HG03039 (cell line): ENCODE data around the gene CELF4.

Source experiments
- ATAC-seq: cut with Tn5 transposase; IDR thresholded peaks from one replicate; pipeline ENCODE4 v1.9.1; 2021; ENCODE audit warnings: mild to moderate bottlenecking, moderate library complexity; ENCODE audit not compliant: unreplicated experiment

Gene CELF4

DNA sequence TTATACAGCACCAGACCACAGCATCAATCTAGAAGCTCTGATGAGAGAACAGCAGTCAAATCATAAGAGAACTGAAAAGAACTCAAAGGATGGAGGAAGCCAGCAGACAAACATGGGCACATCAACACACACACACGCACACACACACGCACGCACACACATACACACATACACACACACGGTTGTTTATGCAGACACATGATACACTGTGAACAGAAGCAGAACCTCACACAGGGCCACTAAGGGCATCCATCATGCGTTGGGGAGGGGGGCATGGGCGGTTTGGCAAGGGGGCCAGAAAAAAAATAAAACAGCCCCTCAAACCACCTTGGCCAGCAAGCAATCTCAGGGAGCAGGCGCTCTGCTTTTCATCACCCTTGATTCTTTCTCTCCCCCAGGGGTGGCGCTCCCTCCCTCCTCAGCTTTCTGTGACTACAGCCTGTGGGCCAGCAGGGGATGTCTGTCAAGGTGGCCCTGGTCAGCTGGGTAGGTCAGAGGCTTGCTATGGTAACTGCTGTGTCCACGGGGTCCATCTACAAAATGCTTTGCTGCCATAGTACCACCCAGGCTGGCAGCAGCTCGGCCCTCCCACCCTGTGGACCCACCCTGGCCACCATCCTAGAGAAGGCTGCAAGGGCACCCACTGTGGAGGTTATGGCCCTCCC, 318.0 kb downstream of the CELF4 start:
- no peak for ATAC-seq

DNA sequence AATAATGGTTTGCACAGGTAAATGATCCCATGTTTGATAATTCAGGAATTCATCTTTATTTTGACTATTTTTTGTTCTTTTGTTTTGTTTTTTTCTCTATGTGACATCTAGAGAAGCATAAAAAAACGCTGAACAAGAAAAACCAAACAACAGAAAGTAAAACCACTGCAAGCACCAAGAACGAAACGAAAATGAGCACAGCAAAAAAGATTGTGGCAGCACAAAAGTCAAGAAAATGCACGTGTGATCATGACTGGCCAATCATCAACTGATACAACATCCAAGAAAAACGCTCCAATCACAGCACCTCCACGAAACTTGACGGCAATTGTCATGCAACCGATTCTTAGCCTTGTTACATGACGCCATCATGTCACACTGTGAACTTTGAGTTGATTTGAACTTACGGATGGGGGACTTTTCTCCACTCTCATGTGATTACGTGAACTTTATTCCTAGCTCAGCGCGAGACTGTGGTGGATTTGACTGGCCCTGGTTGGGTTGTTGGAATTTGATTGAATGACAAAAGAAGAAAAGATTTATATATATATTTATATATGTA, 318.7 kb downstream of the CELF4 start:
- ATAC-seq, result no peak

DNA sequence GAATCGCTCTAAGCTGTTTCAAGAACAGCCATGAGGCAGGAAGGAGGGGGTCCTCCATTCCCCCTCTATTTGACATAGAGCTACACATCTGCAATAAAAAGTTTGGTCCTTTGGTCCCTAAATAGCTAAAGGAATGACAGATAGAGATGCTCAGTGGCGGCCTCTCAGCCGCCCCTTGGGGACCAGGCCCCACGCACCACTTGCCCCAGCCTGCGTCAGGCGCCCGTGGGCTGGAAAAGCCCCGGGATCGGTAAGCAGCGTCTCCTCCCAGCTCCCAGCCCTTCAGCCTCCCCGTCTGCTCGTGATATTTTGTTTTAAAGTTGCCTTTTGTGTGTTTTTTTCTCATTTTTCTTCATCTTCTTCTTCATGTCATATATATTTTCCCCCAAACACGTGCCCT, 321.0 kb downstream of the CELF4 start:
- ATAC-seq, result no peak

DNA sequence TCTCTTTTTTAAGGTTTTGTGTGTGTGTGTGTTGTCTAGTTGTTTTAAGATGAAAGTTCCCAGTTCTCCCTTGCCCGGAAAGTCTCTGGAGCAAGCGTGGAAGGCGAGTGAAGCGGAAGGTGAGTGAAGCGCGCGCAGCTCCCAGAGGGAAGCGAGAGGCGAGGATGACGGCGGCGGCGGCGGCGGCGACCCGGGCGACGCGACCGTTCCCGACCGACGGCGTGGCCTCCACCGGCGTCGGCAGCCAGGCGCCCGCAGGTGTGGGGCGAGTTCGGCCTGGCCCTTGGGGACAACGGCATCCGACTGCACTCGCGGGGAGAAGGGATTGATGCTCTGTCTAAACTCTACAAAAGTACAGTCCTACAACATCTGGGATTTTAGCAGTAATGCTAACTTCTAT, 321.9 kb downstream of the CELF4 start:
- no peak for ATAC-seq

DNA sequence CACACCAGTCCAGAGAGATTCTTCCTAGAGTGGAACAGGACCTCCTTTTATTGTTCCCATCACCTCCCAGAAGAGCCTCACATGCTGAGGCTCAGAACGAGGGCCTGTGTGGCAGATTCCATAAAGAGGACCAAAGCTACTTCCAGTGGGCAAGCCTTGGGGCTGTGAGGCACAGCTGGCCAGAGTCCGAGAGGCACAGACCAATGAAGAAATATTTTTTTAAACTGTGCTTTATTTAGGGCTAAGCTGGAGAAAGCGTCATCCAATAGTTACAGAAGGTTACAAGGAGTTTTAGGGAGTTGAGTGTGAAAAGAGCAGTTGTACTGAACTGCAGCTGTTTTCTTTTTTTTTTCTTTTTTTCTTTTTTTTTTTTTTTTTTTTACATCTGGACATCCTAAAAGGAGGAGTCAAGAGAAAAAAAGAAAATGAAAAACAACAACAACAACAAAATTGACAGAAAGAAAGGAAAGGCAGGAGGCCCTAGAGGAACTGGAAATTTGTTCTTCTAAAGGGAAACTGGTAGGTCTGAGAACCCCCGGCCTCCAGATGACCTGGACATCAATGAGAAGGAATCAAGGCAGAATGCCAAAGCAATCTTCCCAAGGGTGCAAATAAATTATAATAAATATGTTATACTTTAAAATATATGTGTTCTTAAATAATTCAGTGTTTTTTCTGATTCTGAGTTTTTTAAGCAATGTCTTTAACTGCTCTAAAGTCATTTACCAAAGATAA, 322.6 kb downstream of the CELF4 start:
- no peak for ATAC-seq

DNA sequence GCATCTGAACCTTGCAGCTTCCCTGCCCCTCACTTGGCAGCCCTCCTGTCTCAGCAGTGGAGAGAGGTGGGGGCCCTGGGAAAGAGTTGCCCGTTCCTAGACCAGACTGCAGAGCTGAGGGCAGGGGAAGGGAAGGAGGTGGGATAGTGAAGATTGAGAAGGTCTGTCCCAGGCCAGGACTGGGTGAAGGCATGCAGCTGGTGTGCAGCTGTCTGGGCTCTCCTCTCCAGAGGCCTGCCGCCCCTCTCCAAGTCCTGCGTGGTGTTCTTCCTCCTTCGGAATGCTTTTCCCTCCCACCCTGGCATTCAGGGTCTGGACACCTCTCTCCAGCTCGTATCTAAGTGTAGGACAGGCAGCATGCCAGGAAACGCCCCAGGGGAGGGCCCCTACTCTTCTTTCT, 323.5 kb downstream of the CELF4 start:
- no peak for ATAC-seq

DNA sequence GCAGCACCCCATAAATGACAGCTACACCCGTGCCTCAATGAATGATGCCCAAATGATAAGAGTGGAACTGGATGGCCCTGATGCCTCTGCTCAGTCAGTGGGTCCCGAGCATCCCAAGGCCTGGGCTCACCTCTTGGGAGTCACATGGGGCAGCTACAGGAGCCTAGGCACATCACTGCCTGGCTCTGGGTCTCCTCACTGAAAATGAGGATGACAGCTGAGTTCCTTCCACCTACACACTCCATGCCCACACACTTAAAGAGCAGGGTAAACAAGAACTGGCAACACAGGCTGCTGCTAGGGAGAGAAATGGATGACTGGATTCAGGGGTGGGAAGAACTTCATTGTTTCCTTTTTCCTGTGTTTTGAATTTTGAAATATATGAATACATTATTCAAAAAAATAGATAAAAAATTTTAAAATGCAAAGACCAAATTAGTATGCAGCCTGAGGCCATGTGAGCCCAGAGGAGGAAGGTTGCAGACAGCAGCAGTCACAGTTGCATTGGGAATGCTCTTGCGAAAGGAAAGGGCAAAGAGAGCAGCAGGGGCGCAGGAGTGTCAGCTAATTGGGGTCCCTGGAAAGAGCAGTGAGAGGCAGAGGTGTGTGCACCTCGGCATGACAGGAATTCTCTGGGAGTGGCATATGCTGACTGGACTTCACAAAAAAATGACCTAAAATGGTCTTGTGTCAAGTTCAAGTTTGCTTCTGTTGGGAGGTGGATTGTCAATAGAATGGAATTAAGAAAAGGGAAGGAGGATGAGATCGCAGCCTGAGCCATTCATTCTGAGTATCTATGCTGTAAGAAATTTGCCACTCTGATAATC, 327.1 kb downstream of the CELF4 start:
- ATAC-seq, result no peak

DNA sequence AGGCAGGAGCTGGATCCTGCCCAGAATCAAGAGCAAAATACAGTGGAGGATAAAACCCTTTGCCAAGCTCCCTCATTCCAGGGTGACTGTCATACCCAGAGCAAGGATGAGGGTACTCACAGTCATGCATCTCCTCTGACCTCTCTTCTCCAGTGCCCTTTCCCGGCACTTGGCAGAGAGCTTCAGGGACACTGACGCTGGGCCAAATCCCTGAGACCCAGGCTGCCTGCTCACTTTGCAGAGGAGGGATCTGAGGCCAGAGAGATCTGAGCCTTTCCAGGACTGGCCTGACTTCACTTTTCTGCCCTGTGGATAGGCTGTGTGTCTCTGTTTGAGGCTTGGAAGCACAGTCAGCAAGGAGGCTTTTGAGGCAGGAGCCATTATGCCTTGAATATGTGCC, 330.0 kb downstream of the CELF4 start:
- no peak for ATAC-seq

DNA sequence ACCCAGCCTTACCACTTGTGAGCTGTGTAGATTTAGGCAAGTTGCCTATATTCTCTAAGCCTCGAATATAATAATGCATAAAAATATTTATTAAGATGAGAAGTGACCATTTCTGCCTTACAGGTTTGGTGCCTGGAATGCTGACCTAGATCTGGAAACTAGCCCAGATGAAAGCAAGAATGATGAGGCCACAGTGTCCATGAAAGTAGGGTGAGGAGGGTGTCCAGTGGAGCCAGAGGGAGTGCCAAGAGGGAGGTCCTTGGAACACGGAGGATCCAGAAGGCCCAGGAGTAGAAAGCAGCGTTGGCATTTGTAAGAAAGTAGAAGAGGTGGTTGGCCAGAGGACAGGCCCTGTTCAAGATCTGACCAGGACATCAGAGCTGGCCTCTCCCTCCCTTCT, 334.3 kb downstream of the CELF4 start:
- ATAC-seq, result no peak

DNA sequence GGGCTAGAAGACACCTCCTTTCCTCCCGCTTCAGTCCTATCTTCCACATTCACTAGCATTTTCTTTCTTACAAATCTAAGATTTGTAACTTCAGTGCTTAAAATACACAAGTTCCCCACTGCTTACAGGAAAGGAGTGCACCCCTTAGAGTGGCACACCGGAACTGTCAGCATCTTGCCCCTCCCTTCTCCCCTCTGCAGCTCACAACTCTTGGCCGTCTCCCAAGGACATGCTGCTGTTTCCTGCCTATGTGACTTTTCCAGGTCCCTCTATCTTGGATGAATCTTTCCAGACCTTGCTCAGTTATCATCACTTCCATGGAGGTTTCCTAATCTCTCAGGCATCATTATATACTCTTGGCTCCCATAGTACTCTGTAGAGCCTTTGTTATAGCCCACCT, 334.8 kb downstream of the CELF4 start:
- ATAC-seq, result no peak

DNA sequence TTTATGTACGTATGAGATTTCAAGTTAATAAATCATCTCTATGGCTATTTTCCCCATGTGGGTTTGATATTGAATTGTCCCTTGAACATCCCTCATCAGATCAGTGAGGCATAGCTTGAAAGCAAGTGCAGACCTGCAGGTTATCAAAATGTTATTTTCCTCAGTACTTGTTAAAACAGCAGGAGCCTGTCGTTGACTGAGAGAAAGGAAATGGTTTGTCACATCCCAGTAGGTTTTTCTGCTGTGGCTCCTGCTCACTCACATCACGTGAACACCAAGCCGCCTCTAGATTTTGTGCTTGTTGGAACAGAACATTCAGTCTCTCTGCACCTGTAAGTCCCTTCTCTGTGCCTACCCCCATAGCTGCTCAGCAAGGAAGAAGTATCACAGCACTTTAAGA, 340.3 kb downstream of the CELF4 start:
- ATAC-seq, result no peak

DNA sequence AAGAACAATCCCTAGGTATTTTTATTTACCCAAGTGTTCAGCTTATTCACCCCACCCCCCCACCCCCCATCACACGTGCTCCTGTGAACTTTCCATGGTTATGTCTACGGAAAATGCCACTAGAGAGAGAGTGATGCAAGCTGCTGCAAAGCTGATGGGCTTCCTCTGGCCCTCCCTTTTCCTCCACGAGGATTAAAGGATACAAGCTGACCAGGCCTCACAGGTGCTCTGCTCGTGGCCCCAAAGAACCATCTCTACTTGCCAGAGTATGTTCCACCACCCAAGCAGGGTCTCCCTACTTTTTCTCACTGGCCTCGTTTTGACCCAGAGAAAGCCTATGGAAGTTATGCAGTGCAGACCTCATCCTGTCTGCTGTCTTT, 342.6 kb downstream of the CELF4 start:
- no peak for ATAC-seq

DNA sequence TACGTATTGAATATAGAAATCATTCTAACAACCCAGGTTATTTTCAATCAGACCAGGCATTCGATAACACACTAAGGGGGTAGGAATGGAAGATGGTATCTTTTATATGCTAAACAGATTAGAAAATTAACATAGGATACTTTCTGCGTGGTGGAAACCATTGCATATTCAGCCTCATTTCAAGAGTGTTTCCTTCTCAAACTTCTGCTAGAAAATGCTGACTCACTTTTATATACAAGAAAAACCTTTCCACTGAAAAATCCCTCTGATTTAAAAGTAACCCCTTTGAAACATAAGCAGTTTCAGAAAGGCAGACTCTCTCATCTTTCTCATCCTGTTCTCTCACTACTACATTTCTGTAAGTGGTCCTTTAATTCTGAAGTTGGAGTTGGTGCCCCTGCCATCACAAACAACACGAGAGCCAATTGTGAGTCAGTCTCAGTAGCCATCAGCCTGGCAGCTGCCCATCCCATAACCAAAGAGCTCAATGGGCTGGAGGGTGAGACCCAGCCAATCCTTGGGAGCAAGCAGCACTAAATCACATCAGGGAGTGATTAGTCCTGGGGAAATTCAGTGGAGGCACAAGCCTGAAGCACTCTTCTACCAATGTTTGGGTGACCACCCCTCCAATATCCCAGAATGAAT, 343.1 kb downstream of the CELF4 start:
- no peak for ATAC-seq

DNA sequence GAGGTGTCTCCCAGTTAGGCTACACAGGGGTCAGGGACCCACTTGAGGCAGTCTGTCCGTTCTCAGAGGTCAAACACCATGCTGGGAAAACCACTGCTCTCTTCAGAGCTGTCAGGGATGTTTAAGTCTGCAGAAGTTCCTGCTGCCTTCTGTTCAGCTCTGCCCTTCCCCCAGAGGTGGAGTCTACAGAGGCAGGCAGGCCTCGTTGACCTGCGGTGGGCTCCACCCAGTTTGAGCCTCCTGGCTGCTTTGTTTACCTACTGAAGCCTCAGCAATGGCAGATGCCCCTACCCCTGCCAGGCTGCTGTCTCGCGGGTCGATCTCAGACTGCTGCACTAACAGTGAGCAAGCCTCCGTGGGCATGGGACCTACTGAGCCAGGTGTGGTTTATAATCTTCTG, 346.3 kb downstream of the CELF4 start:
- no peak for ATAC-seq

DNA sequence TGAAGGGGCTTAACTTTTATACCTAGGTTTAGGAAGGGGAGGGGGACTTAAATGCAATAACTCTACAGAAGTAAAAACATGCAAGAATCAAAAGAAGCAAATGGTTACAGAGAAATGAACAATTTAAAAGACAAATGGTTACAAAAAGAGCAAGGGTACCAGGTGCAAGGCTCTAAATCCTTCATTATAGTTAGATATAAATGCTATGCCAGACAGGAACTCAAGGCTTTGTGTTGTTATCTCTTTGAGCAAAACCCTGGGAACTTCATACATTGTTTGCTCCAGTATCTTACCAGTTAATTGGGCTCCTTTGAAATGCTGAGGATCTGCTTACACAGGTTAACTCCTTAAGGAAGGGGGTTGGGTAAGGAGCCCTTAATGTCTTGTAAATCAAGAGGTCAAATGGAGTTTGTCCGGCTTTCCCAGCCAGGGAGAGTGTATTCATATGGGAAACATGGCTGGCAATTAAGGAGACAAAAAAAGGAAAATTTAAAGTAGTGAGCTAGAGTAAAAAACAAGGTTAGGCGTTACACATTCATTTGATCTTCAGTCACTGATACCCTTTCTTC, 347.5 kb downstream of the CELF4 start:
- ATAC-seq, result no peak

DNA sequence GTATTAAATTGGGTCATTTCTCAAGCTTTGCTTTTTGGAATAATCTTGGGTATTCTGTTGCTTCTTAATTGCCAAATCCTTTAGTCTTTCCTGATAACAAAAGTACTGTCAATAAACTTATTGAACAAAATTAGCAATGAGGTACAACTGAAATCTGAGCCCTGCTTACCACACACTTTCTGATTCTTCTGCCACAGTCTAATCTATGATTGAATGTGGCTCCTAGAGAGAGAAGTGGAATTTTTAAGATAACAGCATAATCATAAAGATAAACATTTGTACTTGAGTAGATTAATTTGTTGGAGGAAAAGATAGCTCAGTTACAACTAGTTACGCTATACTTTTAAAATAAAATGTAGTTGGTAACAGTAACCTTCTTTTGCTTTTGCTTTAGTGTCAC, 354.8 kb downstream of the CELF4 start:
- no peak for ATAC-seq

DNA sequence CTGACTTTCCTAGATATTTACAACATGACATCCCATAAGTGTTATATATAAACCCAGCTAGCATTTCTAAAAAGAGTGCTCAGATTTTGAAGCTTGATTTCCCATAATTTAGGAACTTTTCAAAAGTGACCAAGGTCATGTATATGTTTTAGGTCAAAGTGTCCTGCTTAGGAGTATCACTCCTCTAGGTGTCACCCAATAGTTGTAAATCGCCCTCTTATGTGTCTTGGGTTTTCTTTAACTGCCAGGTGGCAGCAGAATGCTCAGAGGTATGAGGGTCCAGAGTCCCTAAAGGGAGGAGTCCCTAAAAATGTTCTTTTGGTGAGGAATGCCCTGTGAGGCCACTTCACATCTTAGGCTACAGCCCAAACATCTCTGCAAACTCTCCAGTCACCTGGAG, 358.3 kb downstream of the CELF4 start:
- no peak for ATAC-seq

DNA sequence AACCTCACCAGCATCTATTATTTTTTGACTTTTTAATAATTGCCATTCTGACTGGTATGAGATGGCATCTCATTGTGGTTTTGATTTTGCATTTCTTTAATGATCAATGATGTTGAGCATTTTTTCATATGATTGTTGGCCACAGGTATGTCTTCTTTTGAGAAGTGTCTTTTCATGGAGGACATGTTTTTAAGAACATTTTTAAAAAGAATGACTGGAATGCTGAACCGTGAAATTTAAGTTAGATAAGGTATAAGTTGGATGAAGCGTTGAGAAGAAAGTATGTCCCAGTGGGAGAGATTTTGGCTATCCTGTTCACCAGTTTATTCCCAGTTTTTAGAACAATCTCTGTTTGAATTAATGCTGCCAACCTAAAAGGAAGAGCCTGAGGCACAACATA, 365.9 kb downstream of the CELF4 start:
- no peak for ATAC-seq
